D341Med (cell line): ENCODE data around the gene AP1S3.
A peak's percentile ranks its signal among the peaks of the same experiment; 100 is the strongest.
"Not testable (repeated sequence)": the region's sequence is repeated elsewhere in the genome, so short reads cannot be mapped to it uniquely, and the experiment has no call there.

Source experiments
- DNase-seq: peaks from one replicate; pipeline ENCODE4 v3.0.0; 2012; ENCODE audit warnings: low spot score

The AP1S3 gene

GRCh38 chr2:223853425-223853837, 16.0 kb upstream of the AP1S3 start:
- DNase-seq = no peak

- DNase-seq = no peak
These were observed 15.0 kb upstream of the AP1S3 start for GRCh38 chr2:223852281-223852795.

- DNase-seq = no peak
These were observed 10.0 kb upstream of the AP1S3 start for GRCh38 chr2:223847410-223847809.

GRCh38 chr2:223846515-223846914, 9.1 kb upstream of the AP1S3 start:
- no peak for DNase-seq

GRCh38 chr2:223841436-223842190, 4.2 kb upstream of the AP1S3 start:
- peak; percentile 49 for DNase-seq

- no peak for DNase-seq
These were observed 1.5 kb downstream of the AP1S3 start for GRCh38 chr2:223835701-223836532.

- no peak for DNase-seq
These were observed 3.0 kb downstream of the AP1S3 start for GRCh38 chr2:223834431-223834830.

GRCh38 chr2:223832241-223832903, 5.0 kb downstream of the AP1S3 start:
- DNase-seq = no peak

GRCh38 chr2:223829128-223829527, 8.3 kb downstream of the AP1S3 start:
- DNase-seq = no peak

GRCh38 chr2:223828314-223828713, 9.1 kb downstream of the AP1S3 start:
- DNase-seq = no peak

GRCh38 chr2:223826995-223827394, 10.4 kb downstream of the AP1S3 start:
- no peak for DNase-seq

- DNase-seq = no peak
These were observed 13.1 kb downstream of the AP1S3 start for GRCh38 chr2:223824301-223824700.

GRCh38 chr2:223822818-223823217, 14.6 kb downstream of the AP1S3 start:
- no peak for DNase-seq

GRCh38 chr2:223820549-223820948, 16.8 kb downstream of the AP1S3 start:
- DNase-seq = no peak

GRCh38 chr2:223819891-223820290, 17.5 kb downstream of the AP1S3 start:
- no peak for DNase-seq

GRCh38 chr2:223815884-223816570, 21.4 kb downstream of the AP1S3 start:
- no peak for DNase-seq

- no peak for DNase-seq
These were observed 22.0 kb downstream of the AP1S3 start for GRCh38 chr2:223815186-223815883.

- DNase-seq = not testable (repeated sequence)
These were observed 22.6 kb downstream of the AP1S3 start for GRCh38 chr2:223814764-223815163.

GRCh38 chr2:223813329-223813728, 24.1 kb downstream of the AP1S3 start:
- DNase-seq = no peak

GRCh38 chr2:223811757-223812156, 25.6 kb downstream of the AP1S3 start:
- no peak for DNase-seq

- no peak for DNase-seq
These were observed 32.4 kb downstream of the AP1S3 start for GRCh38 chr2:223805008-223805407.
